ENCODE measurements around the gene SLC28A2. TPM values are rescaled to one million over a fixed set of nuclear protein-coding genes. Genes with fewer than 3 reads are reported as not detected.

SLC28A2 gene
- polyA plus RNA-seq (2013, experiment 1 of 2): not detected
- polyA plus RNA-seq (2013, experiment 2 of 2): 0.05 TPM

DNA sequence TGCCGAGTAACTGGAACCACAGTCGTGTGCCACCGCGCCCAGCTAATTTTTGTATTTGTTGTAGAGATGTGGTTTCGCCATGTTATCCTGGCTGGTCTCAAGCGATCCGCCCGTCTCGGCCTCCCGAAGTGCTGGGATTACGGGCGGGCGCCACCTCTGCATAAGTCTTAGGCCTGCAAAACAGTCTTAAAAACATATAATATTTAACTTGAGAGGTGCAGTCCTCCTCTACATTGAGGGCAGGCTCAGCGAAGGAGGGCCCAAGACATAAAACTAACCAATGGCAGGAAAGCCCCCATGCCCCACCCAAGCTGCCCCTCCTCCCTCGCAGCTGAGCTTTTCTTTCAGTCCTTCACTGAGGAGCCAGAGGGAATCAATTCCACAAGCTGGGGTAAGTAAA is at the start of gene SLC28A2:
SLC28A2 (plus strand) TSS at position 347 of the 400 bp plus-strand sequence. CDS start 982 bp downstream, outside the sequence.
- no peaks in the 10 kb centered on the region for H3K9me3 ChIP-seq (ENCODE audit: control insufficient read depth, low read length)
- WGBS, 2 experiments (ENCODE audit: insufficient coverage in 2 of 2): 94 to 100% methylated on average over 3 to 12 of the region's 15 CpGs
- no peak within 1 kb of the TSS for H3K4me3 ChIP-seq (ENCODE audit: extremely low read depth, insufficient read depth, low read length, poor library complexity, severe bottlenecking)
- H3K4me1 ChIP-seq (ENCODE audit: control insufficient read depth, insufficient read depth, low read length, poor library complexity, severe bottlenecking): no peaks in the 10 kb centered on the region
- no peaks in the 10 kb centered on the region for H3K36me3 ChIP-seq (ENCODE audit: control insufficient read depth, insufficient read depth, low read length)
- H3K27ac ChIP-seq (ENCODE audit: low read depth, low read length, severe bottlenecking): no peak within 1 kb of the TSS

GRCh38 chr15:45203182-45203581 is 48.9 kb upstream of the SLC28A2 start:
- Histone ChIP-seq H3K4me1 (ENCODE audit: control insufficient read depth, insufficient read depth, low read length, poor library complexity, severe bottlenecking) (no peaks in the 10 kb centered on the region), H3K36me3 (ENCODE audit: control insufficient read depth, insufficient read depth, low read length) (no peaks in the 10 kb centered on the region), H3K27ac (ENCODE audit: low read depth, low read length, severe bottlenecking) (no peak overlapping the region), H3K9me3 (ENCODE audit: control insufficient read depth, low read length) (no peaks in the 10 kb centered on the region), H3K4me3 (ENCODE audit: extremely low read depth, insufficient read depth, low read length, poor library complexity, severe bottlenecking) (no peak overlapping the region)
- 100% methylated on average over 2 of the region's 4 CpGs; no CpG with 5 or more reads in 1 of the 2 experiments for WGBS, 2 experiments (ENCODE audit: insufficient coverage in 2 of 2)

DNA sequence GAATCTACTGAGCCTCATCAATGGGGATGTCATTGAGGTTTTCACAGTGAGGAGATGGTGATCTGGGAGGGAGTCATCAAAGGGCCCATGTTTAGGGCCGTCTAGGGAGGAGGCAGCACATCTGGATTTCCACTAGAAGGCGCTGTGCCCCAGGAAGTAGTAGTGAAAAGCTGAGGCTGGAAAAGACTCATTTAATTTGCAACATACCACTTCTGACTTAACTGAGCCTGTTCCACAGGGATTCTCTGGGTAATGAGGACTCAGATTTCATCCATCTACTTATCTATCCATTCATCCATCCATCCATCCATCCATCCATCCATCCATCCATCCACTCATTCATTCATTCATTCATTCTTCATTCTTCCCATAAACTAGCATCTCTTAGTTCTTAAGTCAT is 46.8 kb upstream of the SLC28A2 start:
- Histone ChIP-seq H3K4me1 (ENCODE audit: control insufficient read depth, insufficient read depth, low read length, poor library complexity, severe bottlenecking) (no peaks in the 10 kb centered on the region), H3K36me3 (ENCODE audit: control insufficient read depth, insufficient read depth, low read length) (no peaks in the 10 kb centered on the region), H3K27ac (ENCODE audit: low read depth, low read length, severe bottlenecking) (no peak overlapping the region), H3K4me3 (ENCODE audit: extremely low read depth, insufficient read depth, low read length, poor library complexity, severe bottlenecking) (no peak overlapping the region), H3K9me3 (ENCODE audit: control insufficient read depth, low read length) (no peaks in the 10 kb centered on the region)
- WGBS, 2 experiments (ENCODE audit: insufficient coverage in 2 of 2): 0% methylated on average over 1 of the region's 2 CpGs; no CpG with 5 or more reads in 1 of the 2 experiments

GRCh38 chr15:45212493-45212892 is 39.5 kb upstream of the SLC28A2 start:
- H3K9me3 ChIP-seq (ENCODE audit: control insufficient read depth, low read length): no peaks in the 10 kb centered on the region
- H3K4me1 ChIP-seq (ENCODE audit: control insufficient read depth, insufficient read depth, low read length, poor library complexity, severe bottlenecking): no peaks in the 10 kb centered on the region
- no peak overlapping the region for H3K4me3 ChIP-seq (ENCODE audit: extremely low read depth, insufficient read depth, low read length, poor library complexity, severe bottlenecking)
- no peaks in the 10 kb centered on the region for H3K36me3 ChIP-seq (ENCODE audit: control insufficient read depth, insufficient read depth, low read length)
- no CpG with 5 or more reads among the region's 1 CpG for WGBS, 2 experiments (ENCODE audit: insufficient coverage in 2 of 2)
- H3K27ac ChIP-seq (ENCODE audit: low read depth, low read length, severe bottlenecking): no peak overlapping the region

- WGBS, 2 experiments (ENCODE audit: insufficient coverage in 2 of 2): 100% methylated on average over 2 of the region's 2 CpGs
- Histone ChIP-seq H3K27ac (ENCODE audit: low read depth, low read length, severe bottlenecking) (no peak overlapping the region), H3K36me3 (ENCODE audit: control insufficient read depth, insufficient read depth, low read length) (no peaks in the 10 kb centered on the region), H3K4me1 (ENCODE audit: control insufficient read depth, insufficient read depth, low read length, poor library complexity, severe bottlenecking) (no peaks in the 10 kb centered on the region), H3K4me3 (ENCODE audit: extremely low read depth, insufficient read depth, low read length, poor library complexity, severe bottlenecking) (no peak overlapping the region), H3K9me3 (ENCODE audit: control insufficient read depth, low read length) (no peaks in the 10 kb centered on the region)
Measured at GRCh38 chr15:45221053-45221599, 30.9 kb upstream of the SLC28A2 start.

- 69 to 83% methylated on average over 3 of the region's 4 CpGs for WGBS, 2 experiments (ENCODE audit: insufficient coverage in 2 of 2)
- Histone ChIP-seq H3K36me3 (ENCODE audit: control insufficient read depth, insufficient read depth, low read length) (no peaks in the 10 kb centered on the region), H3K27ac (ENCODE audit: low read depth, low read length, severe bottlenecking) (no peak overlapping the region), H3K4me1 (ENCODE audit: control insufficient read depth, insufficient read depth, low read length, poor library complexity, severe bottlenecking) (no peaks in the 10 kb centered on the region), H3K4me3 (ENCODE audit: extremely low read depth, insufficient read depth, low read length, poor library complexity, severe bottlenecking) (no peak overlapping the region), H3K9me3 (ENCODE audit: control insufficient read depth, low read length) (no peaks in the 10 kb centered on the region)
Measured at GRCh38 chr15:45221967-45222366, 30.1 kb upstream of the SLC28A2 start.

DNA sequence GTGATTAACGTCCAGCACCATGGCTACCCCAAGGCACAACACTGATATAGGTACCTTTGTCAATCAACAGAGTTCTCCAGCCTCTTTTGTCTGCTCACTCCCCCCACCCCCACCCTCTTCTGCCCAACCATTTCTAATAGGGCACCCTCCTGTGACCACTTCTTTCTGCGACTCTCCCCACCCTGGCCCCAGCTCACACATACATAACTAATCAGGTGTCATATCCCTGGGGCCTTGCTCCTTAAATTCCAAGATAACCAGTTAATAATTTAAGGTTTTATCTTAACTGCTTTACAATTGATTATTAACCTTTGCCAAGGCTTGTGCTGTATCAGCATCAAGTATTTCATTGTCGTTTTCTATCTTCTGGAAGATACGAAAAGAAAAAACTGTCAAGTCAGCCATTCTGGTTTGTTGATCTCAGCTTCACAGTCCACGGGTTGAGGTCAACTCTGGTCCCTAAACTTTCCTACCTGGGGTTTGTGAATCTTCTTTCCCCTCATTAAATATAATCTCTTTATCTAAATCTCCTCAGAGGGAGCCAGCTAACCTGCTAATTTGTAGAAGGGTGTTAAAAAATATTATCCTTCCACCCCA is 27.3 kb upstream of the SLC28A2 start:
- no peak overlapping the region for H3K4me3 ChIP-seq (ENCODE audit: extremely low read depth, insufficient read depth, low read length, poor library complexity, severe bottlenecking)
- no peak overlapping the region for H3K27ac ChIP-seq (ENCODE audit: low read depth, low read length, severe bottlenecking)
- 50 to 60% methylated on average over 3 to 4 of the region's 5 CpGs for WGBS, 2 experiments (ENCODE audit: insufficient coverage in 2 of 2)
- H3K4me1 ChIP-seq (ENCODE audit: control insufficient read depth, insufficient read depth, low read length, poor library complexity, severe bottlenecking): no peaks in the 10 kb centered on the region
- no peaks in the 10 kb centered on the region for H3K9me3 ChIP-seq (ENCODE audit: control insufficient read depth, low read length)
- no peaks in the 10 kb centered on the region for H3K36me3 ChIP-seq (ENCODE audit: control insufficient read depth, insufficient read depth, low read length)

- WGBS, 2 experiments (ENCODE audit: insufficient coverage in 2 of 2): 67 to 74% methylated on average over 3 to 7 of the region's 11 CpGs
- H3K9me3 ChIP-seq (ENCODE audit: control insufficient read depth, low read length): no peaks in the 10 kb centered on the region
- H3K4me3 ChIP-seq (ENCODE audit: extremely low read depth, insufficient read depth, low read length, poor library complexity, severe bottlenecking): no peak overlapping the region
- H3K36me3 ChIP-seq (ENCODE audit: control insufficient read depth, insufficient read depth, low read length): no peaks in the 10 kb centered on the region
- no peaks in the 10 kb centered on the region for H3K4me1 ChIP-seq (ENCODE audit: control insufficient read depth, insufficient read depth, low read length, poor library complexity, severe bottlenecking)
- no peak overlapping the region for H3K27ac ChIP-seq (ENCODE audit: low read depth, low read length, severe bottlenecking)
Measured at GRCh38 chr15:45225506-45226273, 26.3 kb upstream of the SLC28A2 start.

DNA sequence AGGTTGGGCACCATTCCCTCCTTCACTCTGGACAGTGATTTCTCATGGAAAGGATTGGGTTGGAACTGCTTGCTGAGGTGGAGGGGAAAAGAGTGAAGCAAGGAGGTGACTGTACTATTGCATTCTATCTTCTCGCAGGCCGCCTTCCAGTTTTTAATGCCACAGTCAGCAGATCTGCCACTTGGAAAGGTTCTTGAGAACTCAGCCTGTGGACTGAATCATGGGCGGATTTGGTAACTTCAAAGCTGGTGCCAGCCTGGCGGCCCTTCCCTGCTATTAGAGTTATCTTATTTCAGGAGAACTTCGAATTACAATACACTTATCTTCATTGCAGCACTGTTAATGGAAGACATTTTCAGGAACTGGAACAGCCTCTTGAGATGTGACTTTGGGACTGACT is 23.1 kb upstream of the SLC28A2 start:
- Histone ChIP-seq H3K4me1 (ENCODE audit: control insufficient read depth, insufficient read depth, low read length, poor library complexity, severe bottlenecking) (no peaks in the 10 kb centered on the region), H3K36me3 (ENCODE audit: control insufficient read depth, insufficient read depth, low read length) (no peaks in the 10 kb centered on the region), H3K9me3 (ENCODE audit: control insufficient read depth, low read length) (no peaks in the 10 kb centered on the region), H3K27ac (ENCODE audit: low read depth, low read length, severe bottlenecking) (no peak overlapping the region), H3K4me3 (ENCODE audit: extremely low read depth, insufficient read depth, low read length, poor library complexity, severe bottlenecking) (no peak overlapping the region)
- 50 to 62% methylated on average over 3 of the region's 5 CpGs for WGBS, 2 experiments (ENCODE audit: insufficient coverage in 2 of 2)

GRCh38 chr15:45230245-45230965 is 21.6 kb upstream of the SLC28A2 start:
- Histone ChIP-seq H3K27ac (ENCODE audit: low read depth, low read length, severe bottlenecking) (no peak overlapping the region), H3K4me1 (ENCODE audit: control insufficient read depth, insufficient read depth, low read length, poor library complexity, severe bottlenecking) (no peaks in the 10 kb centered on the region), H3K9me3 (ENCODE audit: control insufficient read depth, low read length) (peaks cover 5% of the 10 kb centered on the region), H3K36me3 (ENCODE audit: control insufficient read depth, insufficient read depth, low read length) (no peaks in the 10 kb centered on the region), H3K4me3 (ENCODE audit: extremely low read depth, insufficient read depth, low read length, poor library complexity, severe bottlenecking) (no peak overlapping the region)
- 0% methylated on average over 1 of the region's 1 CpG for WGBS, 2 experiments (ENCODE audit: insufficient coverage in 2 of 2)
